SK-N-SH (cell line): Measurements from ENCODE around the gene FNDC11. TPM values are rescaled to one million over a fixed set of nuclear protein-coding genes. Genes with fewer than 3 reads are reported as not detected.

Experiments used
- CTCF ChIA-PET: fragments of 300-600, 350-600 bp; formaldehyde crosslinking; extraction: SDS; loops from one replicate; lab custom pipeline; 2021; lab: Yijun Ruan, JAX
- POLR2A ChIA-PET: fragments of 350-600 bp; sonication (Branson Sonifier 250); formaldehyde crosslinking; extraction: SDS; loops from one replicate; lab custom pipeline; 2020; ENCODE audit warnings: antibody characterized with exemption, inconsistent platforms; lab: Yijun Ruan, JAX
- DNase-seq: peaks from one replicate; pipeline ENCODE4 v3.0.0; 2012
- H2AFZ ChIP-seq: fragments of 200-600 bp; sonication (generic); 2 replicates; pipeline ENCODE4 v1.8.1; 2016; ENCODE audit warnings: antibody characterized with exemption, mild to moderate bottlenecking, low read depth
- H3F3A ChIP-seq: fragments of 200-600 bp; sonication (generic); replicated peaks from 2 replicates; pipeline ENCODE3; 2016; ENCODE audit warnings: antibody characterized with exemption, mild to moderate bottlenecking; ENCODE audit not compliant: insufficient read depth
- H3K27ac ChIP-seq, 2 experiments: fragments of 200-500 bp in 1 of 2; fragments of 200-600 bp in 1 of 2; sonication (Bioruptor generic) in 1 of 2; sonication (generic), shearing (Covaris generic) in 1 of 2; 2 replicates each; pipeline versions ENCODE4 v1.5.1 to v1.6.1; 2014 to 2016; ENCODE audit warnings: low read depth in 2 of 2, inconsistent platforms in 1 of 2, low read length in 1 of 2, mild to moderate bottlenecking in 1 of 2, mixed read lengths in 1 of 2
- H3K27me3 ChIP-seq: fragments of 200-600 bp; sonication (generic), shearing (Covaris generic); 2 replicates; pipeline ENCODE4 v1.6.1; 2016; ENCODE audit warnings: mixed run types; ENCODE audit not compliant: insufficient read depth
- H3K36me3 ChIP-seq, 2 experiments: fragments of 200-500 bp in 1 of 2; fragments of 200-600 bp in 1 of 2; sonication (Bioruptor generic) in 1 of 2; sonication (generic) in 1 of 2; replicated peaks in 1 of 2; 2 replicates each; pipeline versions ENCODE3 to v1.5.1; 2014 to 2016; ENCODE audit warnings: low read length in 1 of 2, mild to moderate bottlenecking in 1 of 2; ENCODE audit not compliant: insufficient read depth in 2 of 2, control insufficient read depth in 1 of 2
- H3K4me1 ChIP-seq, 2 experiments: fragments of 200-500 bp in 1 of 2; fragments of 200-600 bp in 1 of 2; sonication (Bioruptor generic) in 1 of 2; sonication (generic), shearing (Covaris generic) in 1 of 2; 2 replicates each; pipeline versions ENCODE4 v1.5.1 to v1.6.1; 2014 to 2016; ENCODE audit warnings: low read depth in 1 of 2, low read length in 1 of 2, mixed run types in 1 of 2; ENCODE audit not compliant: insufficient read depth in 2 of 2, control insufficient read depth in 1 of 2
- H3K4me2 ChIP-seq: fragments of 200-600 bp; sonication (generic), shearing (Covaris generic); 2 replicates; pipeline ENCODE4 v1.6.1; 2017; ENCODE audit warnings: mixed run types
- H3K4me3 ChIP-seq, 2 experiments: fragments of 200-500 bp in 1 of 2; fragments of 200-600 bp in 1 of 2; sonication (Bioruptor generic) in 1 of 2; sonication (generic), shearing (Covaris generic) in 1 of 2; 2 replicates each; pipeline versions ENCODE4 v1.5.1 to v1.8.1; 2014 to 2016; ENCODE audit warnings: low read depth in 2 of 2, inconsistent platforms in 1 of 2, low read length in 1 of 2, mild to moderate bottlenecking in 1 of 2, mixed read lengths in 1 of 2, moderate library complexity in 1 of 2
- H3K79me2 ChIP-seq: fragments of 200-600 bp; sonication (generic); 2 replicates; pipeline ENCODE4 v1.8.1; 2017; ENCODE audit warnings: mild to moderate bottlenecking; ENCODE audit not compliant: insufficient read depth
- H3K9ac ChIP-seq: fragments of 200-600 bp; sonication (generic); 2 replicates; pipeline ENCODE4 v1.6.1; 2017; ENCODE audit warnings: mixed run types
- H3K9me2 ChIP-seq: fragments of 200-600 bp; sonication (generic); 2 replicates; pipeline ENCODE4 v1.6.1; 2017; ENCODE audit warnings: mixed run types
- H3K9me3 ChIP-seq: fragments of 200-600 bp; sonication (generic); 2 replicates; pipeline ENCODE4 v1.6.1; 2017; ENCODE audit warnings: mixed run types, mild to moderate bottlenecking, moderate library complexity
- H4K20me1 ChIP-seq: fragments of 200-600 bp; sonication (generic); 2 replicates; pipeline ENCODE4 v1.6.1; 2017; ENCODE audit warnings: mild to moderate bottlenecking, mixed run types; ENCODE audit not compliant: insufficient read depth
- CTCF ChIP-seq: fragments of 200-600 bp; sonication (generic); IDR thresholded peaks from 2 replicates; pipeline ENCODE4 v1.6.1; 2017; ENCODE audit warnings: antibody characterized with exemption, mild to moderate bottlenecking, moderate library complexity
- FOXJ3 ChIP-seq: sonication (generic); formaldehyde crosslinking; IDR thresholded peaks from 2 replicates; pipeline ENCODE4 v1.5.1; 2020; ENCODE audit warnings: mild to moderate bottlenecking, missing genetic modification reagents
- MAX ChIP-seq: IDR thresholded peaks from 2 replicates; pipeline ENCODE4 v1.4.0; 2012; ENCODE audit warnings: low read depth
- NFIC ChIP-seq: IDR thresholded peaks from 2 replicates; pipeline ENCODE4 v1.4.0; 2012; ENCODE audit warnings: borderline replicate concordance
- PBX3 ChIP-seq: IDR thresholded peaks from 2 replicates; pipeline ENCODE4; 2012
- POLR2AphosphoS5 ChIP-seq: IDR thresholded peaks from 2 replicates; pipeline ENCODE4 v1.6.1; 2012; ENCODE audit warnings: low read depth, low read length
- RAD21 ChIP-seq: IDR thresholded peaks from 2 replicates; pipeline ENCODE4 v1.6.1; 2012; ENCODE audit warnings: mild to moderate bottlenecking, low read length
- REST ChIP-seq: IDR thresholded peaks from 2 replicates; pipeline ENCODE4 v1.6.1; 2012; ENCODE audit warnings: mild to moderate bottlenecking, low read depth, low read length, moderate library complexity
- RFX5 ChIP-seq: IDR thresholded peaks from 2 replicates; pipeline ENCODE4 v1.6.1; 2012; ENCODE audit warnings: mild to moderate bottlenecking, improper control_type of control experiment, low read length
- SMC3 ChIP-seq: IDR thresholded peaks from 2 replicates; pipeline ENCODE4 v1.6.1; 2012; ENCODE audit warnings: low read depth, low read length, improper control_type of control experiment
- TEAD4 ChIP-seq: IDR thresholded peaks from 2 replicates; pipeline ENCODE4 v1.4.0; 2012; ENCODE audit warnings: mild to moderate bottlenecking, borderline replicate concordance; ENCODE audit not compliant: insufficient read depth
- USF1 ChIP-seq: IDR thresholded peaks from 2 replicates; pipeline ENCODE4 v1.4.0; 2012; ENCODE audit warnings: low read depth, borderline replicate concordance
- WGBS: methylation state at CpG from one replicate; pipeline ENCODE4 v1.1.6; 2017; ENCODE audit warnings: low lambda C conversion rate; 5-methylcytosine and 5-hydroxymethylcytosine counted together
- polyA plus RNA-seq, 3 experiments: library from polyadenylated mRNA; depleted of rRNA; stranded (reverse); fragments of >200 nt; gene quantifications; 2 replicates each; pipeline ENCODE4 v1.2.3, GENCODE V29; 2012
- TF ChIP-seq, protein P1 (sequence below): IDR thresholded peaks from 2 replicates; pipeline ENCODE4 v1.4.0; 2012; ENCODE audit warnings: low read depth, borderline replicate concordance

Gene FNDC11
- polyA plus RNA-seq, 1 of the 3 experiments (the other 2 are of a cell fraction), result 5.5 TPM

DNA sequence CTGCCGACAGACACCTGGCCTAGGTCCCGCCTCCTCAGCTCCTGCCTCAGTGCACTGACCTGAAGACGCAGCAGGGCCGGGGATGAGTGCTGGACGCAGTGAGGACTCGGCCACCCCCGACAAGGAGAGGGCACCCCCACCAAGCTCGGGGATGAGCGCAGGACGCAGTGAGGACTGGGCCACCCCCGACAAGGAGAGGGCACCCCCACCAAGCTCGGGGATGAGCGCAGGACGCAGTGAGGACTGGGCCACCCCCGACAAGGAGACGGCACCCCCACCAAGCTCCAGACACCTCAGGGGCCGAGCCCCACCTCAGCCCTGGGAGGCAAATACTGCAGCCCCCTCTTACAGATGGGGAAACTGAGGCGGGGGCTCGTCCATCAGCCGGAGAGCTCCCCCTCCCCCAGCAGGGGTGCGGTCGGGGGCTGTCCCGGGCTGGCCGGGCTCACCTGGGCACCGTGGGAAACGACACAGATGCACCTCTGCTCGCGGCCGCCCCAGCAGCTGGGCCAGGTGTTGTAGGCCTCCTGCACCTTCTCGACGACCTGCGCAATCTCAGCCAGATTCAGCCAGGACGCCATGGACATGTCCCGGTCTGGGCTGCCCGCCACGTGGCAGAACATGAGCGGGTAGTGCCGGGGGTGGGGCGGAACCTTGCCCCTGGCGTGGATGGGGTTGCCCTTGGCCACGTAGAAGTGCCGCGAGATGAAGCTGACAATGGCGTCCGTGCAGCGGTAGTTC, 12.6 kb downstream of the FNDC11 start:
- CTCF ChIA-PET, result interaction anchor here (0.8 to 3.6 kb wide), 2 partner anchors 29 to 70 kb away, joined by 3 to 12 read pairs; partner anchors contain the start of gene PTK6
- WGBS, result 92% methylated on average over 37 of the region's 46 CpGs
- TF ChIP-seq, protein P1, sequence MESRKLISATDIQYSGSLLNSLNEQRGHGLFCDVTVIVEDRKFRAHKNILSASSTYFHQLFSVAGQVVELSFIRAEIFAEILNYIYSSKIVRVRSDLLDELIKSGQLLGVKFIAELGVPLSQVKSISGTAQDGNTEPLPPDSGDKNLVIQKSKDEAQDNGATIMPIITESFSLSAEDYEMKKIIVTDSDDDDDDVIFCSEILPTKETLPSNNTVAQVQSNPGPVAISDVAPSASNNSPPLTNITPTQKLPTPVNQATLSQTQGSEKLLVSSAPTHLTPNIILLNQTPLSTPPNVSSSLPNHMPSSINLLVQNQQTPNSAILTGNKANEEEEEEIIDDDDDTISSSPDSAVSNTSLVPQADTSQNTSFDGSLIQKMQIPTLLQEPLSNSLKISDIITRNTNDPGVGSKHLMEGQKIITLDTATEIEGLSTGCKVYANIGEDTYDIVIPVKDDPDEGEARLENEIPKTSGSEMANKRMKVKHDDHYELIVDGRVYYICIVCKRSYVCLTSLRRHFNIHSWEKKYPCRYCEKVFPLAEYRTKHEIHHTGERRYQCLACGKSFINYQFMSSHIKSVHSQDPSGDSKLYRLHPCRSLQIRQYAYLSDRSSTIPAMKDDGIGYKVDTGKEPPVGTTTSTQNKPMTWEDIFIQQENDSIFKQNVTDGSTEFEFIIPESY, result no peak
- TF ChIP-seq MAX (no peak), USF1 (no peak), REST (no peak), SMC3 (no peak), TEAD4 (no peak), POLR2AphosphoS5 (no peak), RFX5 (no peak), CTCF (no peak), FOXJ3 (CRISPR knock-in tag) (no peak), NFIC (no peak), PBX3 (no peak), RAD21 (no peak)

More for the DNA sequence above, 12.6 kb downstream of the FNDC11 start:
- Histone ChIP-seq H3K9ac (no peak overlapping the region), H2AFZ (no peak overlapping the region), H3K27me3 (no peaks in the 10 kb centered on the region), H3K4me3 (no peak overlapping the region), H3K79me2 (no peaks in the 10 kb centered on the region), H4K20me1 (no peaks in the 10 kb centered on the region), H3K4me1 (no peaks in the 10 kb centered on the region), H3K9me2 (no peaks in the 10 kb centered on the region), H3F3A (no peaks in the 10 kb centered on the region), H3K36me3 (peaks cover 0 to 27% of the 10 kb centered on the region in 2 experiments), H3K4me2 (no peak overlapping the region), H3K27ac (no peak overlapping the region), H3K9me3 (no peaks in the 10 kb centered on the region)
- POLR2A ChIA-PET, result no interaction called here
- no peak for DNase-seq
